ENCODE results near the gene ANKLE1.

GRCh38 chr19:17322854-17323253, 41.2 kb downstream of the ANKLE1 start:
- TF ChIP-seq ZBTB33 (IDR thresholded peaks at IDR 0.05) (no peak), CTCF (IDR thresholded peaks at IDR 0.05 in 2 of 3, conservative IDR thresholded peaks at IDR 0.05 in 1 of 3; ENCODE audit: control insufficient read depth in 2 of 3, extremely low read depth in 1 of 3, insufficient read depth in 1 of 3, low read depth in 3 of 3, low read length in 3 of 3) (no peak), NFYA (IDR thresholded peaks at IDR 0.05; ENCODE audit: borderline replicate concordance, low read depth, low read length) (no peak), KDM1A (IDR thresholded peaks at IDR 0.05; ENCODE audit: borderline replicate concordance) (no peak), ATF2 (IDR thresholded peaks at IDR 0.05; ENCODE audit: low read length) (no peak)

All from GM12878 (cell line).